GM23338 (cell line): ENCODE data around the gene POLG2. TPM values are rescaled to one million over a fixed set of nuclear protein-coding genes. Genes with fewer than 3 reads are reported as not detected.

Experiments used
- ATAC-seq: fragments of 200-7000 bp; cut with Tn5 transposase; 3 replicates; pipeline ENCODE4 v1.9.1; 2020
- DNase-seq: peaks from one replicate; pipeline ENCODE4 v3.0.0-alpha.2; 2015; ENCODE audit warnings: low spot score
- H2AFZ ChIP-seq: fragments of 200-600 bp; sonication (generic); 2 replicates; pipeline ENCODE4 v1.8.0; 2016; ENCODE audit warnings: antibody characterized with exemption, mild to moderate bottlenecking, moderate library complexity
- H3F3A ChIP-seq: fragments of 200-600 bp; sonication (generic); replicated peaks from 2 replicates; pipeline ENCODE4 v1.8.0; 2017; ENCODE audit warnings: antibody characterized with exemption, mixed run types, low read depth
- H3K27ac ChIP-seq: fragments of 200-600 bp; sonication (generic); 2 replicates; pipeline ENCODE4 v1.6.1; 2016; ENCODE audit warnings: low read depth
- H3K27me3 ChIP-seq: fragments of 200-600 bp; sonication (generic); 2 replicates; pipeline ENCODE4 v1.8.0; 2016; ENCODE audit warnings: mild to moderate bottlenecking, mixed run types, moderate library complexity; ENCODE audit not compliant: insufficient read depth
- H3K36me3 ChIP-seq: fragments of 200-600 bp; sonication (generic); 2 replicates; pipeline ENCODE4 v1.8.0; 2016; ENCODE audit warnings: mild to moderate bottlenecking; ENCODE audit not compliant: insufficient read depth
- H3K4me1 ChIP-seq: fragments of 200-600 bp; sonication (generic); 2 replicates; pipeline ENCODE4 v1.8.0; 2016; ENCODE audit warnings: mild to moderate bottlenecking, moderate library complexity; ENCODE audit not compliant: insufficient read depth
- H3K4me2 ChIP-seq: fragments of 200-600 bp; sonication (generic); 2 replicates; pipeline ENCODE4 v1.7.1; 2017; ENCODE audit warnings: mixed run types
- H3K4me3 ChIP-seq: fragments of 200-600 bp; sonication (generic); 2 replicates; pipeline ENCODE4 v1.6.1; 2016; ENCODE audit warnings: mixed run types
- H3K79me2 ChIP-seq: fragments of 200-600 bp; sonication (generic); replicated peaks from 2 replicates; pipeline ENCODE4 v1.8.0; 2017; ENCODE audit warnings: mild to moderate bottlenecking; ENCODE audit not compliant: insufficient read depth
- H3K9me2 ChIP-seq: fragments of 200-600 bp; sonication (generic); 2 replicates; pipeline ENCODE4 v1.8.0; 2017; ENCODE audit not compliant: insufficient read depth
- H4K20me1 ChIP-seq: fragments of 200-600 bp; sonication (generic); replicated peaks from 2 replicates; pipeline ENCODE4 v1.8.0; 2017; ENCODE audit warnings: mild to moderate bottlenecking; ENCODE audit not compliant: insufficient read depth
- H3K27ac Mint-ChIP-seq: 2 replicates; pipeline ENCODE4 v1.8.0; 2020; ENCODE audit warnings: inconsistent platforms, mild to moderate bottlenecking, moderate library complexity, mixed read lengths
- H3K27me3 Mint-ChIP-seq: 3 replicates; pipeline ENCODE4 v1.8.0; 2022; ENCODE audit warnings: low read depth, mild to moderate bottlenecking, moderate library complexity, mixed read lengths, inconsistent platforms; ENCODE audit not compliant: insufficient read depth, poor library complexity
- H3K36me3 Mint-ChIP-seq: 3 replicates; pipeline ENCODE4 v1.8.0; 2021; ENCODE audit warnings: low read depth, mild to moderate bottlenecking, inconsistent platforms, moderate library complexity, mixed read lengths
- H3K4me1 Mint-ChIP-seq: 3 replicates; pipeline ENCODE4 v1.8.0; 2020; ENCODE audit warnings: mild to moderate bottlenecking, inconsistent platforms, mixed read lengths
- H3K4me3 Mint-ChIP-seq: 3 replicates; pipeline ENCODE4 v1.8.0; 2021; ENCODE audit warnings: moderate library complexity, mild to moderate bottlenecking, inconsistent platforms, mixed read lengths
- H3K9me3 Mint-ChIP-seq: 3 replicates; pipeline ENCODE4 v1.8.0; 2020; ENCODE audit warnings: moderate library complexity, mild to moderate bottlenecking, inconsistent platforms, mixed read lengths
- CREB1 ChIP-seq: fragments of 250-450 bp; sonication (Bioruptor Pico); IDR thresholded peaks from 2 replicates; pipeline ENCODE4 v1.5.0; 2020; ENCODE audit warnings: low read depth, mild to moderate bottlenecking, moderate library complexity
- ETS1 ChIP-seq: IDR thresholded peaks from 2 replicates; pipeline ENCODE4 v1.6.1; 2016; ENCODE audit warnings: antibody characterized with exemption
- EZH2phosphoT487 ChIP-seq: fragments of 200-600 bp; sonication (generic); IDR thresholded peaks from one replicate; pipeline ENCODE4 v1.8.1; 2018; ENCODE audit warnings: antibody characterized with exemption; ENCODE audit not compliant: unreplicated experiment
- NANOG ChIP-seq: IDR thresholded peaks from 2 replicates; pipeline ENCODE4 v1.6.1; 2016; ENCODE audit warnings: antibody characterized with exemption, borderline replicate concordance
- POLR2AphosphoS5 ChIP-seq: IDR thresholded peaks from 2 replicates; pipeline ENCODE4 v1.6.1; 2016; ENCODE audit warnings: antibody characterized with exemption, low read depth
- REST ChIP-seq: IDR thresholded peaks from one replicate; pipeline ENCODE4 v1.6.1; 2018; ENCODE audit warnings: antibody characterized with exemption; ENCODE audit not compliant: unreplicated experiment
- STAT1 ChIP-seq: IDR thresholded peaks from one replicate; pipeline ENCODE4 v1.6.1; 2016; ENCODE audit warnings: antibody characterized with exemption; ENCODE audit not compliant: unreplicated experiment
- ZNF331 ChIP-seq: fragments of 250-450 bp; sonication (Bioruptor Pico); IDR thresholded peaks from 2 replicates; pipeline ENCODE4 v1.5.0; 2020; ENCODE audit warnings: low read depth, mild to moderate bottlenecking, moderate library complexity
- polyA plus RNA-seq: library from polyadenylated mRNA; unstranded; fragments of >200 nt; fragmentation: Nextera tagmentation; extraction: Ambion mirVana; gene quantifications from 2 replicates; pipeline ENCODE4 v1.2.1, GENCODE V29; 2016
- total RNA-seq: library from RNA; depleted of rRNA; stranded (reverse); fragments of >200 nt; shearing (Covaris generic); gene quantifications from 2 replicates; pipeline ENCODE4 v1.2.3, GENCODE V29; 2014
- TF ChIP-seq, protein P1 (sequence below): fragments of 250-450 bp; sonication (Bioruptor Pico); IDR thresholded peaks from 2 replicates; pipeline ENCODE4 v1.5.0; 2020; ENCODE audit warnings: mild to moderate bottlenecking, moderate library complexity

POLG2 gene
- total and polyA plus RNA-seq, 2 experiments from 2014 or later = 20.2 to 28.0 TPM

DNA sequence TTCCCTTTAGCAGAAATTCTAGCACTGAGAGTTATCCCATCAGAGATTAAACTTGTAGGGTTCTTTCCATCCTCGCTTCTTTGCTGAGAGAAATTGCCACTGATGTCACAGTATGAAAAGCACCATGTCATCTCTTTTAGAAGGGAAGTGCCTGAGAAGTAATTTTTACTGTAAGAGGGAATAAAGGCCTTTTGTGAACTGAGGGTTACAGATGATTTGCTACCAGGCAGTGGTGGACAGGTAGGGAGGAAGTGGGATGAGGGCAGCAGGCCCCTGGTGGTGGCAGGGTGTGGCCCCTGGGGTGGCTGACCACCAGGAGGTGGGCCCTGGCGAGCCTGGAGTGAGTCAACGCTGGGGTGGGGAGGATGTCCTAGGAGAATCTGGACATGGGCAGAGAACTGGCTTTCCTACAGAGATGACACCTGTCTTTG is 54.3 kb downstream of the POLG2 start:
- Mint-ChIP-seq H3K36me3 (peaks cover 26% of the 10 kb centered on the region), H3K27me3 (peaks cover 8% of the 10 kb centered on the region), H3K4me1 (peaks cover 3% of the 10 kb centered on the region; the same call in 2 of the 3 replicates), H3K9me3 (peaks cover 35% of the 10 kb centered on the region), H3K27ac (no peak overlapping the region), H3K4me3 (no peak overlapping the region)
- H2AFZ ChIP-seq = no peak overlapping the region
- no peak for ATAC-seq
- no peak overlapping the region for H3K4me3 ChIP-seq
- H3K4me2 ChIP-seq = no peak overlapping the region
- H3K27me3 ChIP-seq = no peaks in the 10 kb centered on the region
- no peaks in the 10 kb centered on the region for H3K4me1 ChIP-seq
- no peak overlapping the region for H3K27ac ChIP-seq
- no peaks in the 10 kb centered on the region for H4K20me1 ChIP-seq
- TF ChIP-seq STAT1 (no peak), POLR2AphosphoS5 (no peak), ETS1 (no peak), NANOG (no peak)
- H3K36me3 ChIP-seq = peaks cover 3% of the 10 kb centered on the region; the same call in 1 of the 2 replicates
- no peaks in the 10 kb centered on the region for H3K9me2 ChIP-seq
- H3F3A ChIP-seq = no peaks in the 10 kb centered on the region
- DNase-seq = no peak
- no peaks in the 10 kb centered on the region for H3K79me2 ChIP-seq

DNA sequence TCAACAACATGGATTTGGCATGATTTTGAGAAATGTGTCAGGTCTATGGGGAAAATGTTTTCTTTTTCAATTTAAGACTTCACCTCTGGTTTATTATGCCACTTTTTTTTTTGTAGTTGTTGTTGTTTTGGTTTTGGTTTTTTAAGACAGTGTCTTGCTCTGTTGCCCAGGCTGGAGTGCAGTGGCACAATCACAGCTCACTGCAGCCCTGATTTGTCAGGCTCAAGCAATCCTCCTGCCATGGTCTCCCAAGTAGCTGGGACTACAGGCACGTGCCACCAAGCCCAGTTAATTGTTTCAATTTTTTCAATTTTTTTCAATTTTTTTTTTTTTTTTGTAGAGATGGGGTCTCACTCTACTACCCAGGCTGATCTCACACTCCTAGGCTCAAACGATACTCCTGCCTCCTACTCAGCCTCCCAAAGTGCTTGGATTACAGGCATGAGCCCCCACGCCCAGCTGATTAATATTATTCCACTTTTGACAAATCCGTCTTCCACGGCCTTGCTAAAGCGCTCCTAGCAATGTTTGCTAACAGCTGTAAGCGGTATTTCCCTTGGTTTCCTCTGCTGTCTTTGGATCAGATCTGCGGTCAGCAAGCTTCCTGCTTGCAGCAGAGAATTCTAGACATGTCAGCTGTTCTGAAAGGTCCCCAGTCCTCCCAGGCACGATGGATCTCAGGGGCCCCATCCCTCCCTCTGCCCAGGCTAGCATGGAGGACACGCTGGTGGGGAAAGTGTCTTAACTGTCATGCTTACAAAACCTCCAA is 54.9 kb downstream of the POLG2 start:
- Histone ChIP-seq H3K4me1 (no peaks in the 10 kb centered on the region), H3K27ac (no peak overlapping the region), H3K27me3 (no peaks in the 10 kb centered on the region), H3F3A (no peaks in the 10 kb centered on the region), H3K79me2 (no peaks in the 10 kb centered on the region), H3K9me2 (no peaks in the 10 kb centered on the region), H4K20me1 (no peaks in the 10 kb centered on the region), H2AFZ (no peak overlapping the region), H3K36me3 (peaks cover 3% of the 10 kb centered on the region; the same call in 1 of the 2 replicates), H3K4me3 (no peak overlapping the region), H3K4me2 (no peak overlapping the region)
- peaks cover 10% of the 10 kb centered on the region for H3K27me3 Mint-ChIP-seq
- peaks cover 3% of the 10 kb centered on the region; the same call in 2 of the 3 replicates for H3K4me1 Mint-ChIP-seq
- H3K4me3 Mint-ChIP-seq = no peak overlapping the region
- TF ChIP-seq, protein P1, sequence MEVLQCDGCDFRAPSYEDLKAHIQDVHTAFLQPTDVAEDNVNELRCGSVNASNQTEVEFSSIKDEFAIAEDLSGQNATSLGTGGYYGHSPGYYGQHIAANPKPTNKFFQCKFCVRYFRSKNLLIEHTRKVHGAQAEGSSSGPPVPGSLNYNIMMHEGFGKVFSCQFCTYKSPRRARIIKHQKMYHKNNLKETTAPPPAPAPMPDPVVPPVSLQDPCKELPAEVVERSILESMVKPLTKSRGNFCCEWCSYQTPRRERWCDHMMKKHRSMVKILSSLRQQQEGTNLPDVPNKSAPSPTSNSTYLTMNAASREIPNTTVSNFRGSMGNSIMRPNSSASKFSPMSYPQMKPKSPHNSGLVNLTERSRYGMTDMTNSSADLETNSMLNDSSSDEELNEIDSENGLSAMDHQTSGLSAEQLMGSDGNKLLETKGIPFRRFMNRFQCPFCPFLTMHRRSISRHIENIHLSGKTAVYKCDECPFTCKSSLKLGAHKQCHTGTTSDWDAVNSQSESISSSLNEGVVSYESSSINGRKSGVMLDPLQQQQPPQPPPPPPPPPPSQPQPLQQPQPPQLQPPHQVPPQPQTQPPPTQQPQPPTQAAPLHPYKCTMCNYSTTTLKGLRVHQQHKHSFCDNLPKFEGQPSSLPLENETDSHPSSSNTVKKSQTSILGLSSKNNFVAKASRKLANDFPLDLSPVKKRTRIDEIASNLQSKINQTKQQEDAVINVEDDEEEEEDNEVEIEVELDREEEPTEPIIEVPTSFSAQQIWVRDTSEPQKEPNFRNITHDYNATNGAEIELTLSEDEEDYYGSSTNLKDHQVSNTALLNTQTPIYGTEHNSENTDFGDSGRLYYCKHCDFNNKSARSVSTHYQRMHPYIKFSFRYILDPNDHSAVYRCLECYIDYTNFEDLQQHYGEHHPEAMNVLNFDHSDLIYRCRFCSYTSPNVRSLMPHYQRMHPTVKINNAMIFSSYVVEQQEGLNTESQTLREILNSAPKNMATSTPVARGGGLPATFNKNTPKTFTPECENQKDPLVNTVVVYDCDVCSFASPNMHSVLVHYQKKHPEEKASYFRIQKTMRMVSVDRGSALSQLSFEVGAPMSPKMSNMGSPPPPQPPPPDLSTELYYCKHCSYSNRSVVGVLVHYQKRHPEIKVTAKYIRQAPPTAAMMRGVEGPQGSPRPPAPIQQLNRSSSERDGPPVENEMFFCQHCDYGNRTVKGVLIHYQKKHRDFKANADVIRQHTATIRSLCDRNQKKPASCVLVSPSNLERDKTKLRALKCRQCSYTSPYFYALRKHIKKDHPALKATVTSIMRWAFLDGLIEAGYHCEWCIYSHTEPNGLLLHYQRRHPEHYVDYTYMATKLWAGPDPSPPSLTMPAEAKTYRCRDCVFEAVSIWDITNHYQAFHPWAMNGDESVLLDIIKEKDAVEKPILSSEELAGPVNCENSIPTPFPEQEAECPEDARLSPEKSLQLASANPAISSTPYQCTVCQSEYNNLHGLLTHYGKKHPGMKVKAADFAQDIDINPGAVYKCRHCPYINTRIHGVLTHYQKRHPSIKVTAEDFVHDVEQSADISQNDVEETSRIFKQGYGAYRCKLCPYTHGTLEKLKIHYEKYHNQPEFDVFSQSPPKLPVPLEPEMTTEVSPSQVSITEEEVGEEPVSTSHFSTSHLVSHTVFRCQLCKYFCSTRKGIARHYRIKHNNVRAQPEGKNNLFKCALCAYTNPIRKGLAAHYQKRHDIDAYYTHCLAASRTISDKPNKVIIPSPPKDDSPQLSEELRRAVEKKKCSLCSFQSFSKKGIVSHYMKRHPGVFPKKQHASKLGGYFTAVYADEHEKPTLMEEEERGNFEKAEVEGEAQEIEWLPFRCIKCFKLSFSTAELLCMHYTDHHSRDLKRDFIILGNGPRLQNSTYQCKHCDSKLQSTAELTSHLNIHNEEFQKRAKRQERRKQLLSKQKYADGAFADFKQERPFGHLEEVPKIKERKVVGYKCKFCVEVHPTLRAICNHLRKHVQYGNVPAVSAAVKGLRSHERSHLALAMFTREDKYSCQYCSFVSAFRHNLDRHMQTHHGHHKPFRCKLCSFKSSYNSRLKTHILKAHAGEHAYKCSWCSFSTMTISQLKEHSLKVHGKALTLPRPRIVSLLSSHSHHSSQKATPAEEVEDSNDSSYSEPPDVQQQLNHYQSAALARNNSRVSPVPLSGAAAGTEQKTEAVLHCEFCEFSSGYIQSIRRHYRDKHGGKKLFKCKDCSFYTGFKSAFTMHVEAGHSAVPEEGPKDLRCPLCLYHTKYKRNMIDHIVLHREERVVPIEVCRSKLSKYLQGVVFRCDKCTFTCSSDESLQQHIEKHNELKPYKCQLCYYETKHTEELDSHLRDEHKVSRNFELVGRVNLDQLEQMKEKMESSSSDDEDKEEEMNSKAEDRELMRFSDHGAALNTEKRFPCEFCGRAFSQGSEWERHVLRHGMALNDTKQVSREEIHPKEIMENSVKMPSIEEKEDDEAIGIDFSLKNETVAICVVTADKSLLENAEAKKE (CRISPR knock-in tag) = no peak
- TF ChIP-seq REST = no peak
- no peak for TF ChIP-seq ZNF331
- TF ChIP-seq EZH2phosphoT487 = no peak
- no peak for TF ChIP-seq CREB1 (CRISPR knock-in tag)
- no peak for TF ChIP-seq NANOG
- H3K9me3 Mint-ChIP-seq = peaks cover 41% of the 10 kb centered on the region
- H3K27ac Mint-ChIP-seq = no peak overlapping the region
- no peak for ATAC-seq
- peaks cover 32% of the 10 kb centered on the region for H3K36me3 Mint-ChIP-seq
- DNase-seq = no peak
